AG10803 (cell line): Measurements from ENCODE around the gene GATD1.

Source experiments
- DNase-seq: peaks from one replicate; pipeline ENCODE4 v3.0.0; 2010; ENCODE audit warnings: low read depth
- H3K4me3 ChIP-seq: 2 replicates; pipeline ENCODE4 v1.5.1; 2011; ENCODE audit warnings: mild to moderate bottlenecking, low read length, control low read depth
- CTCF ChIP-seq: conservative IDR thresholded peaks from 2 replicates; pipeline ENCODE4 v1.5.1; 2011; ENCODE audit warnings: mild to moderate bottlenecking, low read length, control low read depth, inconsistent platforms

GATD1 gene

GRCh38 chr11:811446-812245 is 34.4 kb upstream of the GATD1 start:
- DNase-seq, result no peak
- 0 out of 2 replicates have a peak, but pooled peaks have one; percentile 7 for TF ChIP-seq CTCF
- peak overlapping the region; percentile 90 for H3K4me3 ChIP-seq

DNA sequence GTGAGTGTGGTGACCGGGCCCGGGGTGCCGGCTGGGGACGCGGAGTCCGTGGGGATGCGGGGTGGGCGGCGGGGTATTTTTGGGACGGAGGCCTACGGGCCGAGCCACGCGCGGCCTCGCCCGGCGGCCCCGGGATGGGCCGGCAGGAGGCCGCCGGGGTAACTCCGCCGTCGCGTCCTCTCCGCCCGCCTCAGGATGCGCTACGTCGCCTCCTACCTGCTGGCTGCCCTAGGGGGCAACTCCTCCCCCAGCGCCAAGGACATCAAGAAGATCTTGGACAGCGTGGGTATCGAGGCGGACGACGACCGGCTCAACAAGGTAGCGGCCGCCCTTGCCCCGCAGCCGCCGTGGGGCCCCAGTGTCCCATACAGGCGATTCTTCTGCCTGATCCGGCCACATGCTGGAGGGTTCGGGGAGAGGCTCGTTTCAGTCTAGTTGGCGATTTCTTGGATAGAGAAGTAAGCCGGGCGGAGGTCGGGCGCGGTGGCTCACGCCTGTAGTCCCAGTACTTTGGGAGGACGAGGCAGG is 32.8 kb upstream of the GATD1 start:
- TF ChIP-seq CTCF, result no peak
- peak overlapping the region; percentile 90 for H3K4me3 ChIP-seq
- no peak for DNase-seq

GRCh38 chr11:809287-810039 is 32.2 kb upstream of the GATD1 start, which contains the start of gene RPLP2:
Gene RPLP2 (plus strand): TSS chr11:809967. CDS start chr11:810235, 268 bp downstream.
- TF ChIP-seq CTCF, result no peak
- H3K4me3 ChIP-seq, result peak within 1 kb of the TSS; percentile 90
- peak; percentile 97 for DNase-seq

GRCh38 chr11:808427-809286 is 31.4 kb upstream of the GATD1 start:
- H3K4me3 ChIP-seq, result peak overlapping the region; percentile 90
- DNase-seq, result no peak
- no peak for TF ChIP-seq CTCF

- peak overlapping the region; percentile 65 for H3K4me3 ChIP-seq
- no peak for TF ChIP-seq CTCF
- no peak for DNase-seq
These were observed 27.3 kb upstream of the GATD1 start for GRCh38 chr11:804599-804964.

- no peak for TF ChIP-seq CTCF
- peak overlapping the region; percentile 65 for H3K4me3 ChIP-seq
- no peak for DNase-seq
These were observed 26.7 kb upstream of the GATD1 start for GRCh38 chr11:803770-804598.
